ENCODE data around the gene KLK15.
"Not testable (repeated sequence)": the region's sequence is repeated elsewhere in the genome, so short reads cannot be mapped to it uniquely, and the experiment has no call there.

KLK15 gene

GRCh38 chr19:50790922-50791467 lies 42.4 kb downstream of the KLK15 start:
- in situ Hi-C loops (cut with MboI; ENCODE audit: low pct_unique_long_range_greater_than_20kb, low sequenced_read_pairs): loop anchor here (25.0 kb wide), 1 partner anchor 429 kb away; the partner anchor contains the start of gene NAPSA
- no peak for DNase-seq

DNA sequence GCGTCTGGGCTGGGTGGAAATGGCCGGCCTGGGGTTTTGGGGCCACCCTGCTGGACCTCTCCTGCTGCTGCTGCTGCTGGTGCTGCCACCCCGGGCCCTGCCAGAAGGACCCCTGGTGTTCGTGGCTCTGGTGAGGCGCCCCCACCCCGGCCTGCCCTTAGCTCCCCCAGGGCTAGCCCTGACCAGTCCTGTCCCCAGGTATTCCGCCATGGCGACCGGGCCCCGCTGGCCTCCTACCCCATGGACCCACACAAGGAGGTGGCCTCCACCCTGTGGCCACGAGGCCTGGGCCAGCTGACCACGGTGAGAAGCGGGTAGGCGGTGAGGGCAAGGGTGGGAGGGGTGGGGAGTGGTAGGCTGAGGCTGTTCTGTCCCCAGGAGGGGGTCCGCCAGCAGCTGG lies 43.0 kb downstream of the KLK15 start, which contains the start of gene ACP4:
Gene ACP4, plus strand, starts transcription at position 20 of the 400 bp plus-strand sequence. Its CDS starts 0 bp downstream, at position 20.
- in situ Hi-C loops (cut with MboI; ENCODE audit: low pct_unique_long_range_greater_than_20kb, low sequenced_read_pairs): loop anchor here (25.0 kb wide), 1 partner anchor 428 kb away; the partner anchor contains the start of gene NAPSA
- no peak for DNase-seq

GRCh38 chr19:50785329-50785728 lies 48.0 kb downstream of the KLK15 start:
- no peak for DNase-seq
- in situ Hi-C loops (cut with MboI; ENCODE audit: low pct_unique_long_range_greater_than_20kb, low sequenced_read_pairs): loop anchor here (25.0 kb wide), 1 partner anchor 423 kb away; the partner anchor contains the start of gene NAPSA

DNA sequence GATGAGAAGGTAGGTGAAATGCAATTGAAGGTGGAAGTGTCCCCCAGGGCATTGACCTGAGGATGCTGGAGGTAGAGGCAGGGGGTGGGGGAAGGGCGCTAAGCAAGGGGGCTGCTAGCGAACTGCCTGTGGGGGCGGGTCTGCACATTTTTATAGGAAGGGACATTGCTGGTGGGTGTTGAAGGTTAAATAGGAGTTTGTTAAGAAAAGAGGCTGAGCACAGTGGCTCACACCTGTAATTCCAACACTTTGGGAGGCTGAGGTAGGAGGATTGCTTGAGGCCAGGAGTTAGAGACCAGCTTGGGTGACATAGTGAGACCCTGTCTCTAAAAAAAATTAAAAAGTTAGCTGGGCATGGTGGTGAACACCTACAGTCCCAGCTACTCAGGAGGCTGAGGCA lies 48.7 kb downstream of the KLK15 start:
- no peak for DNase-seq
- in situ Hi-C loops (cut with MboI; ENCODE audit: low pct_unique_long_range_greater_than_20kb, low sequenced_read_pairs): loop anchor here (25.0 kb wide), 1 partner anchor 422 kb away; the partner anchor contains the start of gene NAPSA

DNA sequence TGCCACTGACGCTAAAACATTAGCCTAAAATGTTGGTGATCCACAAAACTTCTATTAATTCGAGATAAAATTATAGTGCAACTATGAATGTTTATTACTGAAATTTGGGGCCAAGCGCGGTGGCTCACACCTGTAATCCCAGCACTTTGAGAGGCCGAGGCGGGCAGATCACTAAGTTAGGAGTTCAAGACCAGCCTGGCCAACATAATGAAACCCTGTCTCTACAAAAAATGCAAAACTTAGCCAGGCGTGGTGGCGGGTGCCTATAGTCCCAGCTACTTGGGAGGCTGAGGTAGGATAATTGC lies 49.6 kb downstream of the KLK15 start:
- in situ Hi-C loops (cut with MboI; ENCODE audit: low pct_unique_long_range_greater_than_20kb, low sequenced_read_pairs): loop anchor here (25.0 kb wide), 1 partner anchor 421 kb away; the partner anchor contains the start of gene NAPSA
- not testable (repeated sequence) for DNase-seq

DNA sequence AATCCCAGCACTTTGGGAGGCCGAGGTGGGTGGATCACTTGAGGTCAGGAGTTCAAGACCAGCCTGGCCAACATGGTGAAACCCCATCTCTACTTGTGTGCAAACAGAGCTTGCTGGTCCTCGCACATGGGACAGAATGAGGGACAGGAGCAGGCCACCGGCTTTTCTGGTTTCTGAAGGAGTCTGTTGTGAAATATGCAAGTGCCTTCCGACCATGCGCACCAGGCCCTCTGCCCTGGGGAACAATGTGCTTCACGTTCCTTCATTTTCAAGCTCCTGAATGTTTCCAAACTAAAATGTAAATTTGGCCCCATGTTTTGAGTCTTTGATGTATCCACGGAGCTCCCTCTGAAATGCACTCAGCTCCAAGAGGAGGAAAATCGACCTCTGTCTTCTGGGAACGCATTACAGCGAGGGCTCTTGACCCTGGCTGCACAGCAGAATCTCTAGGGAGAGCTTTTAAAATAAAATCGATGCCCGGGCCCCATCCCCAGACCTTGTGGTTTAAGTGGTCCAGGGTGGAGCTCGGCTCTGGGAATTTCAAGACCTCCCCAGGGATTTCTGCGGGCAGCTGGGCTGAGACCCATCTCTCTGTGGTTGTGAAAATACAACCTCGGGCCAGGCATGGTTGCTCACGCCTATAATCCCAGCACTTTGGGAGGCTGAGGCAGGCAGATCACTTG lies 52.5 kb downstream of the KLK15 start:
- in situ Hi-C loops (cut with MboI; ENCODE audit: low pct_unique_long_range_greater_than_20kb, low sequenced_read_pairs): loop anchor here (25.0 kb wide), 1 partner anchor 419 kb away; the partner anchor contains the start of gene NAPSA
- DNase-seq: no peak

DNA sequence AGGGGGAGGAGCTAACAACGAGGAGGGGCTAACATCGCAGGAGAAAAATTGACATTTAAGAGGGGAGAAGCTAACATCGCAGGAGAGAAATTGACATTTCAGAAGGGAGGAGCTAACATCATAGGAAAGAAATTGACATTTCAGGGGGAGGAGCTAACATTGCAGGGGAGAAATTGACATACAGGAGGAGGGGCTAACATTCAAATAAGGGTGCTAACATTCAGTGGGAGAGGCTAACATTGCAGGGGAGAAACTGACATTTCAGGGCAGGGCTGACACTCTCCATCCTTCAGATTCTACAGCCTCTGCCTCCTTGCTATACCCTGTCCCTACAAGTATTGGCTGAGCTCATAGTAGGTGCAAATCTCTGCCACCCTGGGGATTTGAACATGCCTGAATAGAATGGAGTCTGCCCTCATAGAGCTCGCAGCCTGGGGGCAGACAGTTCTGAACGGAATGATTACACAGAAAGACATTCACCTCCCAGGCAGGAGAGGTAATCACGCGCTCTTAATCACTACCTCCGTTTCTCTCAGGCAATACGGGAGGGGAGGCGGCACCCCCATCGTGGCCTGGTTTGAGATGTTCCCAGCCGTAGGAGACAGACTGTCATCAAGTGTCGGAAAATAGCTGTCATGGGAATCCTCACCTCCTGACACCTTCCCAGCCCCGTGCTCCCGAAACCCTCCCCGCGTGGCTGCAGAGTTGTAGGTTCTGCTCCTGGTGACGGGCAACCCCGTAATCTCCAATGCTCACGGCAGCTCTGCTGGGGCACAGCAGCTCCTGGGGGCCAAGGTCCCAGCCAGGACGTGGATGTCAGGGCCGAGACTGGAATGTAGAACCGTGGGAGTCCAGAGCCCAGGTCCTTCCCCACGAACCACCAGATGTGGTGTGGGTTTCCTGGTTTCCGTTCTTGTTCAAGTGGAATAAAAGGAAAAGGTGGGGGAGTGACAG lies 53.6 kb downstream of the KLK15 start:
- in situ Hi-C loops (cut with MboI; ENCODE audit: low pct_unique_long_range_greater_than_20kb, low sequenced_read_pairs): loop anchor here (25.0 kb wide), 1 partner anchor 417 kb away; the partner anchor contains the start of gene NAPSA

GRCh38 chr19:50778906-50779430 lies 54.4 kb downstream of the KLK15 start:
- in situ Hi-C loops (cut with MboI; ENCODE audit: low pct_unique_long_range_greater_than_20kb, low sequenced_read_pairs): loop anchor here (25.0 kb wide), 1 partner anchor 417 kb away; the partner anchor contains the start of gene NAPSA

More for the DNA sequence above, 53.6 kb downstream of the KLK15 start:
- no peak for DNase-seq

GRCh38 chr19:50777830-50778303 lies 55.5 kb downstream of the KLK15 start:
- no peak for DNase-seq
- in situ Hi-C loops (cut with MboI; ENCODE audit: low pct_unique_long_range_greater_than_20kb, low sequenced_read_pairs): loop anchor here (25.0 kb wide), 1 partner anchor 416 kb away; the partner anchor contains the start of gene NAPSA

More at GRCh38 chr19:50778906-50779430, 54.4 kb downstream of the KLK15 start:
- no peak for DNase-seq

GRCh38 chr19:50777261-50777660 lies 56.1 kb downstream of the KLK15 start:
- in situ Hi-C loops (cut with MboI; ENCODE audit: low pct_unique_long_range_greater_than_20kb, low sequenced_read_pairs): loop anchor here (25.0 kb wide), 1 partner anchor 415 kb away; the partner anchor contains the start of gene NAPSA
- no peak for DNase-seq

DNA sequence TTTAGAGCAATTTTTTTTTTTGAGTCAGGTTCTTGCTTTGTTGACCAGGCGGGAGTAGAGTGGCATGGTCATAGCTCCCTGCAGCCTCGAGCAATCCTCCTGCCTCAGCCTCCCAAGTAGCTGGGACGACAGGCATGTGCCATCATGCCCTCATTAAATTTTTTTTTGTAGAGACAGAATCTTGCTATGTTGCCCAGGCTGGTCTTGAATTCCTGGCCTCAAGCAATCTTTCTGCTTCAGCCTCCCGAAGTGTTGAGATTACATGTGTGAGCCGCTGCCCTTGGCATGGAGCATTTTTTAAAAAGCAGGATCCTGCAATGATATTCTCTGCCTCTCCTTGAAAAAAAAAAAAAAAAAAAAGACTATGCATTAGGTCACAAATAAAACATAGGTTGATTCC lies 57.2 kb downstream of the KLK15 start:
- no peak for DNase-seq
- in situ Hi-C loops (cut with MboI; ENCODE audit: low pct_unique_long_range_greater_than_20kb, low sequenced_read_pairs): loop anchor here (25.0 kb wide), 1 partner anchor 414 kb away; the partner anchor contains the start of gene NAPSA
